HepG2 (cell line): ENCODE data around the gene XXYLT1. TPM values are rescaled to one million over a fixed set of nuclear protein-coding genes. Genes with fewer than 3 reads are reported as not detected.

ENCODE experiments used
- EEA1 ChIP-seq: sonication (generic); formaldehyde crosslinking; IDR thresholded peaks from 2 replicates; pipeline ENCODE4 v1.5.1; 2020; ENCODE audit warnings: mild to moderate bottlenecking, missing genetic modification reagents, borderline replicate concordance
- FOXM1 ChIP-seq: sonication (generic); formaldehyde crosslinking; IDR thresholded peaks from 2 replicates; pipeline ENCODE4 v1.5.0; 2020; ENCODE audit warnings: missing genetic modification reagents
- KDM5B ChIP-seq: sonication (generic); formaldehyde crosslinking; IDR thresholded peaks from 2 replicates; pipeline ENCODE4 v1.4.0; 2020; ENCODE audit warnings: missing genetic modification reagents, mild to moderate bottlenecking, borderline replicate concordance
- ZEB1 ChIP-seq: IDR thresholded peaks from 2 replicates; pipeline ENCODE4 v1.6.1; 2012; ENCODE audit warnings: mild to moderate bottlenecking, low read depth, inconsistent platforms; ENCODE audit not compliant: insufficient replicate concordance
- ZNF160 ChIP-seq: sonication (generic); formaldehyde crosslinking; IDR thresholded peaks from 2 replicates; pipeline ENCODE4 v1.8.0; 2022; ENCODE audit warnings: mild to moderate bottlenecking, inconsistent platforms, missing genetic modification reagents
- ZNF263 ChIP-seq: sonication (generic); formaldehyde crosslinking; IDR thresholded peaks from 2 replicates; pipeline ENCODE4 v1.4.0; 2020; ENCODE audit warnings: missing genetic modification reagents
- ZNF326 ChIP-seq: sonication (generic); formaldehyde crosslinking; IDR thresholded peaks from 2 replicates; pipeline ENCODE4 v1.4.0; 2020; ENCODE audit warnings: missing genetic modification reagents, borderline replicate concordance
- ZNF75D ChIP-seq: sonication (generic); formaldehyde crosslinking; IDR thresholded peaks from 2 replicates; pipeline ENCODE4 v1.8.1; 2023; ENCODE audit warnings: missing genetic modification reagents, mild to moderate bottlenecking, borderline replicate concordance
- ZNF773 ChIP-seq: sonication (generic); formaldehyde crosslinking; IDR thresholded peaks from 2 replicates; pipeline ENCODE4 v1.4.0; 2020; ENCODE audit warnings: missing genetic modification reagents, borderline replicate concordance
- polyA plus RNA-seq, 8 experiments: library from polyadenylated mRNA; depleted of rRNA in 3 of 8; stranded (reverse) in 7 of 8; unstranded in 1 of 8; fragments of >200 nt; fragmentation: Illumina TruSeq in 4 of 8; extraction: Trizol in 4 of 8; gene quantifications; 2 replicates each; pipeline versions ENCODE4 v1.2.1 to v1.2.3, GENCODE V29; 2011 to 2016; ENCODE audit warnings: low read depth in 4 of 8, missing spikeins in 1 of 8, mixed read lengths in 1 of 8; ENCODE audit not compliant: insufficient read depth in 1 of 8
- total RNA-seq, 5 experiments: library from RNA; depleted of rRNA; stranded (reverse); fragments of >200 nt; fragmentation: Illumina TruSeq; extraction: Trizol; gene quantifications; 2 replicates each; pipeline ENCODE4 v1.2.3, GENCODE V29; 2016; ENCODE audit warnings: low read depth in 1 of 5
- TF ChIP-seq, protein P1 (sequence below): sonication (generic); formaldehyde crosslinking; IDR thresholded peaks from 2 replicates; pipeline ENCODE4 v1.4.0; 2020; ENCODE audit warnings: mild to moderate bottlenecking, missing genetic modification reagents
- TF ChIP-seq, protein P2 (sequence below): sonication (generic); formaldehyde crosslinking; IDR thresholded peaks from 2 replicates; pipeline ENCODE4 v1.4.0; 2020; ENCODE audit warnings: low read depth, missing genetic modification reagents
- TF ChIP-seq, protein P3 (sequence below): sonication (generic); formaldehyde crosslinking; IDR thresholded peaks from 2 replicates; pipeline ENCODE4 v1.5.0; 2020; ENCODE audit warnings: mild to moderate bottlenecking, missing genetic modification reagents
- TF ChIP-seq, protein P4 (sequence below): sonication (generic); formaldehyde crosslinking; IDR thresholded peaks from 2 replicates; pipeline ENCODE4 v1.8.0; 2022; ENCODE audit warnings: missing genetic modification reagents, mild to moderate bottlenecking, moderate library complexity, borderline replicate concordance
- TF ChIP-seq, protein P5 (sequence below): sonication (generic); formaldehyde crosslinking; conservative IDR thresholded peaks from 2 replicates; pipeline ENCODE4 v1.4.0; 2020; ENCODE audit warnings: missing genetic modification reagents

Gene XXYLT1
- total and polyA plus RNA-seq, 2 of the 13 experiments (the other 11 are each of a cell fraction or from before 2014, with no cell fraction given), result 17.7 to 19.0 TPM

DNA sequence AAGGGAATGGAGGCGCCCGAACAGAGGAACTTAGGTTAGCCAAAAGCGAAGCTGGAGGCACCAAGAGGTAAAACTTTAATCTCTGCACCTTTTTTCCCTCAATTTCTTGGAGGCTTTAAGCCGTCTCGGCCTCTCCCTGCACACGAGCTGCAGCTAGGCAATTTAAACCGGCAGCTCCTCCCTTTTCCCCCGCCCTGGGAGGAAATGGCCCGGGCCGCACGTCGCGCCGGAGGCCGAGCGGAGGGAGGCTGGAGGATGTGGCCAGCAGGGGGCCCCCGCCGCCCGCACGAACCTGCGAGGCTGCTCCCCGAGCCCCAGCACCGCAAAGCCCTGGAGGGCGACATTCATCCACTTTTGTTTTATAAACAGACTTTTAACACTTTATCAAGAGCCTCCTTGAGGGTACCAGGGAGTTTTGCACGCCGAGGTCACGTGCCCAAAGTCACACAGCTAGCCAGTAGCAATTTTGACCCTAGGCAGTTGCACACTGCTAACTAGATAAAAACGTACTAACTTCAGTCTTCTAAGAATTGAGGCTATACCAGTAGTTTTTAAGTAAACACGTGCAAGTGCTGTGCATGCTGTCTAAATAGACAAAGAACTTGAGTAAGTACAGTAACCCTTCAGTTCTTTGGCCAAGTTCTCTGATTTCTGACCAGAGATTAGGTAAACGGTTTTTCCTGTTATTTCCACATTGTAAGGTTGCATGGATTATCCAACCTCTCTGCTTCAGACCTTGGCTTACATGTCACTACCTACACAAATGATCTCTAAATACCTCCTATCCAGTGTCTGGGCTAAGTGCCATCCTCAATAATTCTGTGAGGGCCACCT lies 668 bp upstream of the XXYLT1 start (continued):
- TF ChIP-seq, protein P1, sequence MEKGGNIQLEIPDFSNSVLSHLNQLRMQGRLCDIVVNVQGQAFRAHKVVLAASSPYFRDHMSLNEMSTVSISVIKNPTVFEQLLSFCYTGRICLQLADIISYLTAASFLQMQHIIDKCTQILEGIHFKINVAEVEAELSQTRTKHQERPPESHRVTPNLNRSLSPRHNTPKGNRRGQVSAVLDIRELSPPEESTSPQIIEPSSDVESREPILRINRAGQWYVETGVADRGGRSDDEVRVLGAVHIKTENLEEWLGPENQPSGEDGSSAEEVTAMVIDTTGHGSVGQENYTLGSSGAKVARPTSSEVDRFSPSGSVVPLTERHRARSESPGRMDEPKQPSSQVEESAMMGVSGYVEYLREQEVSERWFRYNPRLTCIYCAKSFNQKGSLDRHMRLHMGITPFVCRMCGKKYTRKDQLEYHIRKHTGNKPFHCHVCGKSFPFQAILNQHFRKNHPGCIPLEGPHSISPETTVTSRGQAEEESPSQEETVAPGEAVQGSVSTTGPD (CRISPR knock-in tag), result no peak
- TF ChIP-seq, protein P2, sequence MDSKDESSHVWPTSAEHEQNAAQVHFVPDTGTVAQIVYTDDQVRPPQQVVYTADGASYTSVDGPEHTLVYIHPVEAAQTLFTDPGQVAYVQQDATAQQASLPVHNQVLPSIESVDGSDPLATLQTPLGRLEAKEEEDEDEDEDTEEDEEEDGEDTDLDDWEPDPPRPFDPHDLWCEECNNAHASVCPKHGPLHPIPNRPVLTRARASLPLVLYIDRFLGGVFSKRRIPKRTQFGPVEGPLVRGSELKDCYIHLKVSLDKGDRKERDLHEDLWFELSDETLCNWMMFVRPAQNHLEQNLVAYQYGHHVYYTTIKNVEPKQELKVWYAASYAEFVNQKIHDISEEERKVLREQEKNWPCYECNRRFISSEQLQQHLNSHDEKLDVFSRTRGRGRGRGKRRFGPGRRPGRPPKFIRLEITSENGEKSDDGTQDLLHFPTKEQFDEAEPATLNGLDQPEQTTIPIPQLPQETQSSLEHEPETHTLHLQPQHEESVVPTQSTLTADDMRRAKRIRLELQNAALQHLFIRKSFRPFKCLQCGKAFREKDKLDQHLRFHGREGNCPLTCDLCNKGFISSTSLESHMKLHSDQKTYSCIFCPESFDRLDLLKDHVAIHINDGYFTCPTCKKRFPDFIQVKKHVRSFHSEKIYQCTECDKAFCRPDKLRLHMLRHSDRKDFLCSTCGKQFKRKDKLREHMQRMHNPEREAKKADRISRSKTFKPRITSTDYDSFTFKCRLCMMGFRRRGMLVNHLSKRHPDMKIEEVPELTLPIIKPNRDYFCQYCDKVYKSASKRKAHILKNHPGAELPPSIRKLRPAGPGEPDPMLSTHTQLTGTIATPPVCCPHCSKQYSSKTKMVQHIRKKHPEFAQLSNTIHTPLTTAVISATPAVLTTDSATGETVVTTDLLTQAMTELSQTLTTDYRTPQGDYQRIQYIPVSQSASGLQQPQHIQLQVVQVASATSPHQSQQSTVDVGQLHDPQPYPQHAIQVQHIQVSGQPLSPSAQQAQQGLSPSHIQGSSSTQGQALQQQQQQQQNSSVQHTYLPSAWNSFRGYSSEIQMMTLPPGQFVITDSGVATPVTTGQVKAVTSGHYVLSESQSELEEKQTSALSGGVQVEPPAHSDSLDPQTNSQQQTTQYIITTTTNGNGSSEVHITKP (CRISPR knock-in tag), result peak; percentile 91
- TF ChIP-seq ZNF75D (CRISPR knock-in tag) (no peak), ZEB1 (peak; percentile 56), ZNF263 (CRISPR knock-in tag) (no peak), ZNF326 (CRISPR knock-in tag) (no peak), FOXM1 (CRISPR knock-in tag) (no peak), EEA1 (CRISPR knock-in tag) (no peak), ZNF160 (peak; percentile 75; the same call in 1 of the 2 replicates), ZNF773 (CRISPR knock-in tag) (no peak; the same call in 1 of the 2 replicates), KDM5B (CRISPR knock-in tag) (peak; percentile 63)
- TF ChIP-seq, protein P3, sequence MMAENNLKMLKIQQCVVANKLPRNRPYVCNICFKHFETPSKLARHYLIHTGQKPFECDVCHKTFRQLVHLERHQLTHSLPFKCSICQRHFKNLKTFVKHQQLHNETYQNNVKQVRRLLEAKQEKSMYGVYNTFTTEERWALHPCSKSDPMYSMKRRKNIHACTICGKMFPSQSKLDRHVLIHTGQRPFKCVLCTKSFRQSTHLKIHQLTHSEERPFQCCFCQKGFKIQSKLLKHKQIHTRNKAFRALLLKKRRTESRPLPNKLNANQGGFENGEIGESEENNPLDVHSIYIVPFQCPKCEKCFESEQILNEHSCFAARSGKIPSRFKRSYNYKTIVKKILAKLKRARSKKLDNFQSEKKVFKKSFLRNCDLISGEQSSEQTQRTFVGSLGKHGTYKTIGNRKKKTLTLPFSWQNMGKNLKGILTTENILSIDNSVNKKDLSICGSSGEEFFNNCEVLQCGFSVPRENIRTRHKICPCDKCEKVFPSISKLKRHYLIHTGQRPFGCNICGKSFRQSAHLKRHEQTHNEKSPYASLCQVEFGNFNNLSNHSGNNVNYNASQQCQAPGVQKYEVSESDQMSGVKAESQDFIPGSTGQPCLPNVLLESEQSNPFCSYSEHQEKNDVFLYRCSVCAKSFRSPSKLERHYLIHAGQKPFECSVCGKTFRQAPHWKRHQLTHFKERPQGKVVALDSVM (CRISPR knock-in tag), result peak; percentile 99
- TF ChIP-seq, protein P4, sequence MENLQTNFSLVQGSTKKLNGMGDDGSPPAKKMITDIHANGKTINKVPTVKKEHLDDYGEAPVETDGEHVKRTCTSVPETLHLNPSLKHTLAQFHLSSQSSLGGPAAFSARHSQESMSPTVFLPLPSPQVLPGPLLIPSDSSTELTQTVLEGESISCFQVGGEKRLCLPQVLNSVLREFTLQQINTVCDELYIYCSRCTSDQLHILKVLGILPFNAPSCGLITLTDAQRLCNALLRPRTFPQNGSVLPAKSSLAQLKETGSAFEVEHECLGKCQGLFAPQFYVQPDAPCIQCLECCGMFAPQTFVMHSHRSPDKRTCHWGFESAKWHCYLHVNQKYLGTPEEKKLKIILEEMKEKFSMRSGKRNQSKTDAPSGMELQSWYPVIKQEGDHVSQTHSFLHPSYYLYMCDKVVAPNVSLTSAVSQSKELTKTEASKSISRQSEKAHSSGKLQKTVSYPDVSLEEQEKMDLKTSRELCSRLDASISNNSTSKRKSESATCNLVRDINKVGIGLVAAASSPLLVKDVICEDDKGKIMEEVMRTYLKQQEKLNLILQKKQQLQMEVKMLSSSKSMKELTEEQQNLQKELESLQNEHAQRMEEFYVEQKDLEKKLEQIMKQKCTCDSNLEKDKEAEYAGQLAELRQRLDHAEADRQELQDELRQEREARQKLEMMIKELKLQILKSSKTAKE (CRISPR knock-in tag), result no peak
- TF ChIP-seq, protein P5, sequence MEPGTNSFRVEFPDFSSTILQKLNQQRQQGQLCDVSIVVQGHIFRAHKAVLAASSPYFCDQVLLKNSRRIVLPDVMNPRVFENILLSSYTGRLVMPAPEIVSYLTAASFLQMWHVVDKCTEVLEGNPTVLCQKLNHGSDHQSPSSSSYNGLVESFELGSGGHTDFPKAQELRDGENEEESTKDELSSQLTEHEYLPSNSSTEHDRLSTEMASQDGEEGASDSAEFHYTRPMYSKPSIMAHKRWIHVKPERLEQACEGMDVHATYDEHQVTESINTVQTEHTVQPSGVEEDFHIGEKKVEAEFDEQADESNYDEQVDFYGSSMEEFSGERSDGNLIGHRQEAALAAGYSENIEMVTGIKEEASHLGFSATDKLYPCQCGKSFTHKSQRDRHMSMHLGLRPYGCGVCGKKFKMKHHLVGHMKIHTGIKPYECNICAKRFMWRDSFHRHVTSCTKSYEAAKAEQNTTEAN (CRISPR knock-in tag), result no peak; the same call in 1 of the 2 replicates
